ENCODE measurements around the gene RNF144A.

- TF ChIP-seq CTCF (IDR thresholded peaks at IDR 0.05; ENCODE audit: poor library complexity) (no peak), EZH2 (IDR thresholded peaks at IDR 0.05; ENCODE audit: borderline replicate concordance) (no peak), EZH2phosphoT487 (IDR thresholded peaks at IDR 0.05; ENCODE audit: low read depth, severe bottlenecking, unreplicated experiment) (no peak)
Measured at GRCh38 chr2:6982934-6983589, 65.8 kb downstream of the RNF144A start.
